Testis (tissue), 3 donors: Measurements from ENCODE around the gene TMEM181. TPM values are rescaled to one million over a fixed set of nuclear protein-coding genes. Genes with fewer than 3 reads are reported as not detected.

ENCODE experiments used
- microRNA-seq, 2 donors: library from miRNA; unstranded; fragments of <30 nt; microRNA quantifications; one replicate each; pipeline ENCODE4, GENCODE V29; 2016; ENCODE audit warnings: borderline number of aligned reads in 2 of 2, borderline replicate concordance in 1 of 2
- polyA plus RNA-seq: library from polyadenylated mRNA; stranded (reverse); fragments of 350-450 nt; fragmentation: Illumina TruSeq; extraction: RNeasy Lipid Tissue Mini Kit (QIAGEN cat#74804); gene quantifications from one replicate; pipeline ENCODE4 v1.2.3, GENCODE V29; 2014; ENCODE audit warnings: low read depth, low replicate concordance; ENCODE audit not compliant: insufficient read depth
- small RNA-seq, 2 donors: library from RNA; depleted of rRNA; stranded (forward); fragments of <200 nt; gene quantifications; one replicate each; pipeline ENCODE3, GENCODE V24; 2016
- total RNA-seq, 2 donors: library from RNA; depleted of rRNA; stranded (reverse); fragments of >200 nt; gene quantifications; one replicate each; pipeline ENCODE4 v1.2.3, GENCODE V29; 2016

Gene TMEM181
- total and polyA plus RNA-seq, 3 donors from 2014 or later = 41.4 to 81.0 (median 74.6) TPM

Small RNA genes lying within 50 kb of the gene (microRNA-seq; reads per million reads assigned to microRNA genes)
- 90.4 to 110 reads per million in 2 donors for gene MIR7161

Small RNA genes lying within 50 kb of the gene (small RNA-seq; reads per million reads assigned to genes)
- gene MIR7161 = 0 reads per million in 2 donors

Other genes starting within 250 kb of the TMEM181 start
- 100 to 1,000 TPM; 116 to 211 TPM for gene TULP4, start 247.6 kb upstream of the TMEM181 start, total RNA-seq
- 18.0 TPM for gene TULP4, start 247.6 kb upstream of the TMEM181 start, polyA plus RNA-seq
- gene DYNLT1, start 84.7 kb downstream of the TMEM181 start, total RNA-seq = 100 to 1,000 TPM; 165 to 200 TPM
- gene DYNLT1, start 84.7 kb downstream of the TMEM181 start, polyA plus RNA-seq = 319 TPM
- gene SYTL3, start 90.0 kb downstream of the TMEM181 start, total RNA-seq = 10 to 100 TPM; 10.2 to 11.0 TPM
- gene SYTL3, start 90.0 kb downstream of the TMEM181 start, polyA plus RNA-seq = 7.0 TPM